CD14-positive monocyte (primary cell): ENCODE results near the gene NAA35. TPM values are rescaled to one million over a fixed set of nuclear protein-coding genes. Genes with fewer than 3 reads are reported as not detected.

Source experiments
- DNase-seq, 3 donors: peaks; one replicate each; pipeline ENCODE4 v3.0.0-alpha.2; 2011 to 2022
- H2AFZ ChIP-seq: 2 replicates; pipeline ENCODE4 v1.6.0; 2012; ENCODE audit warnings: mild to moderate bottlenecking, low read depth, low read length, inconsistent platforms; ENCODE audit not compliant: insufficient read depth, poor library complexity, severe bottlenecking
- H3K27ac ChIP-seq, 2 donors: 1 replicate in 1 of 2; 2 replicates in 1 of 2; pipeline ENCODE4 v1.5.1; 2012 to 2013; ENCODE audit warnings: low read length in 2 of 2, control low read depth in 1 of 2, inconsistent platforms in 1 of 2, low read depth in 1 of 2, mild to moderate bottlenecking in 1 of 2
- H3K27me3 ChIP-seq, 2 donors: one replicate each; pipeline versions ENCODE4 v1.6.0 to v1.6.1; 2011 to 2013; ENCODE audit warnings: low read length in 2 of 2; ENCODE audit not compliant: control insufficient read depth in 2 of 2, insufficient read depth in 2 of 2
- H3K36me3 ChIP-seq, 2 donors: replicated peaks in 1 of 2; 1 replicate in 1 of 2; 2 replicates in 1 of 2; pipeline versions ENCODE4 v1.5.1 to v1.6.1; 2012 to 2013; ENCODE audit warnings: low read length in 2 of 2, control low read depth in 1 of 2, inconsistent platforms in 1 of 2, mild to moderate bottlenecking in 1 of 2; ENCODE audit not compliant: insufficient read depth in 2 of 2, control insufficient read depth in 1 of 2
- H3K4me1 ChIP-seq, 2 donors: 1 replicate in 1 of 2; 2 replicates in 1 of 2; pipeline versions ENCODE4 v1.5.1 to v1.6.1; 2012 to 2013; ENCODE audit warnings: low read length in 2 of 2, control low read depth in 1 of 2, inconsistent platforms in 1 of 2, mild to moderate bottlenecking in 1 of 2, moderate library complexity in 1 of 2; ENCODE audit not compliant: insufficient read depth in 2 of 2, control insufficient read depth in 1 of 2
- H3K4me2 ChIP-seq: replicated peaks from 2 replicates; pipeline ENCODE3; 2012; ENCODE audit warnings: low read length, moderate library complexity, mild to moderate bottlenecking; ENCODE audit not compliant: poor library complexity, severe bottlenecking; ENCODE audit errors: extremely low read depth
- H3K4me3 ChIP-seq, 3 experiments: fragments of 200-600 bp in 1 of 3; sonication (generic) in 1 of 3; replicated peaks in 1 of 3; 1 replicate in 2 of 3; 2 replicates in 1 of 3; pipeline ENCODE4 v1.5.1; 2011 to 2013; ENCODE audit warnings: low read length in 3 of 3, mild to moderate bottlenecking in 3 of 3, control low read depth in 2 of 3, low read depth in 2 of 3, inconsistent platforms in 1 of 3, moderate library complexity in 1 of 3
- H3K79me2 ChIP-seq: 2 replicates; pipeline ENCODE4 v1.6.0; 2012; ENCODE audit warnings: mild to moderate bottlenecking, control low read depth, inconsistent platforms, low read length, moderate library complexity; ENCODE audit not compliant: insufficient read depth
- H3K9ac ChIP-seq: 2 replicates; pipeline ENCODE4 v1.6.0; 2017; ENCODE audit warnings: low read length, mild to moderate bottlenecking; ENCODE audit not compliant: insufficient read depth, poor library complexity, severe bottlenecking
- H3K9me3 ChIP-seq, 2 donors: replicated peaks in 1 of 2; 1 replicate in 1 of 2; 2 replicates in 1 of 2; pipeline versions ENCODE4 v1.5.1 to v1.6.1; 2012 to 2013; ENCODE audit warnings: low read length in 2 of 2, control low read depth in 1 of 2; ENCODE audit not compliant: control insufficient read depth in 1 of 2, insufficient read depth in 1 of 2
- H4K20me1 ChIP-seq: 2 replicates; pipeline ENCODE4 v1.6.0; 2012; ENCODE audit warnings: mild to moderate bottlenecking, low read length, control low read depth, moderate library complexity; ENCODE audit not compliant: insufficient read depth
- H3K27ac Mint-ChIP-seq, 7 donors: one replicate each; pipeline ENCODE4 v1.8.0; 2020; ENCODE audit warnings: mild to moderate bottlenecking in 7 of 7, mixed read lengths in 7 of 7, moderate library complexity in 6 of 7, inconsistent platforms in 2 of 7
- H3K27me3 Mint-ChIP-seq, 3 donors: one replicate each; pipeline ENCODE4 v1.8.0; 2021 to 2022; ENCODE audit warnings: low read depth in 3 of 3, mild to moderate bottlenecking in 3 of 3, mixed read lengths in 3 of 3, moderate library complexity in 3 of 3, inconsistent platforms in 1 of 3
- H3K36me3 Mint-ChIP-seq, 2 donors: one replicate each; pipeline ENCODE4 v1.8.0; 2020; ENCODE audit warnings: mixed read lengths in 2 of 2, inconsistent platforms in 1 of 2, mild to moderate bottlenecking in 1 of 2
- H3K4me1 Mint-ChIP-seq: one replicate; pipeline ENCODE4 v1.8.0; 2020; ENCODE audit warnings: mild to moderate bottlenecking, mixed read lengths
- H3K4me3 Mint-ChIP-seq, 2 donors: one replicate each; pipeline ENCODE4 v1.8.0; 2020; ENCODE audit warnings: mild to moderate bottlenecking in 2 of 2, mixed read lengths in 2 of 2, moderate library complexity in 1 of 2
- H3K9me3 Mint-ChIP-seq, 7 donors: one replicate each; pipeline ENCODE4 v1.8.0; 2020 to 2022; ENCODE audit warnings: mixed read lengths in 7 of 7, mild to moderate bottlenecking in 6 of 7, moderate library complexity in 6 of 7, inconsistent platforms in 2 of 7
- CTCF ChIP-seq: fragments of 200-600 bp; IDR thresholded peaks from one replicate; pipeline ENCODE4 v1.8.0; 2022; ENCODE audit warnings: antibody characterized with exemption, mild to moderate bottlenecking
- WGBS: methylation state at CpG from one replicate; pipeline ENCODE4 v1.1.5; 2013; ENCODE audit warnings: missing lambda C conversion rate; ENCODE audit not compliant: insufficient coverage; 5-methylcytosine and 5-hydroxymethylcytosine counted together
- intact Hi-C, 2 donors: fragments of 100-400 bp; cut with micrococcal nuclease; formaldehyde crosslinking; loops; one replicate each; pipeline versions ENCODE4 v1.15.0 to v1.15.1; 2023
- polyA plus RNA-seq, 3 donors: library from polyadenylated mRNA; depleted of rRNA in 1 of 3; unstranded in 2 of 3; stranded (reverse) in 1 of 3; fragments of 300-500 nt in 2 of 3; fragments of >200 nt in 1 of 3; fragmentation: Illumina TruSeq in 2 of 3; gene quantifications; 1 replicate in 2 of 3; 2 replicates in 1 of 3; pipeline ENCODE4 v1.2.3, GENCODE V29; 2012 to 2021

NAA35 gene
- polyA plus RNA-seq, 3 donors: 4.4 to 8.7 (median 5.6) TPM

- H3K4me3 ChIP-seq: no peak overlapping the region
- no peaks in the 10 kb centered on the region for H3K9me3 ChIP-seq
- H3K27me3 Mint-ChIP-seq: peaks cover 0 to 2% (median 1%) of the 10 kb centered on the region in 3 donors
- H4K20me1 ChIP-seq: no peaks in the 10 kb centered on the region
- no peak overlapping the region for H3K27ac ChIP-seq
- H3K27me3 ChIP-seq: no peaks in the 10 kb centered on the region
- H2AFZ ChIP-seq: no peak overlapping the region
- H3K4me1 Mint-ChIP-seq: peaks cover 10% of the 10 kb centered on the region
- H3K4me3 Mint-ChIP-seq: no peak overlapping the region
- no peak overlapping the region for H3K9ac ChIP-seq
- DNase-seq: no peak
- no peaks in the 10 kb centered on the region for H3K79me2 ChIP-seq
- peaks cover 4 to 6% of the 10 kb centered on the region in 2 donors for H3K4me1 ChIP-seq
- peaks cover 0 to 4% (median 0%) of the 10 kb centered on the region in 7 donors for H3K9me3 Mint-ChIP-seq
- intact Hi-C loops: no loop called here
- H3K27ac Mint-ChIP-seq: peak overlapping the region in 1 of 7 donors; percentile 28
- TF ChIP-seq CTCF: no peak
- H3K4me2 ChIP-seq: no peak overlapping the region
- no peaks in the 10 kb centered on the region for H3K36me3 Mint-ChIP-seq
- no peaks in the 10 kb centered on the region for H3K36me3 ChIP-seq
- 100% methylated on average over 1 of the region's 6 CpGs for WGBS
These were observed 42.6 kb upstream of the NAA35 start for GRCh38 chr9:85898332-85898731.

DNA sequence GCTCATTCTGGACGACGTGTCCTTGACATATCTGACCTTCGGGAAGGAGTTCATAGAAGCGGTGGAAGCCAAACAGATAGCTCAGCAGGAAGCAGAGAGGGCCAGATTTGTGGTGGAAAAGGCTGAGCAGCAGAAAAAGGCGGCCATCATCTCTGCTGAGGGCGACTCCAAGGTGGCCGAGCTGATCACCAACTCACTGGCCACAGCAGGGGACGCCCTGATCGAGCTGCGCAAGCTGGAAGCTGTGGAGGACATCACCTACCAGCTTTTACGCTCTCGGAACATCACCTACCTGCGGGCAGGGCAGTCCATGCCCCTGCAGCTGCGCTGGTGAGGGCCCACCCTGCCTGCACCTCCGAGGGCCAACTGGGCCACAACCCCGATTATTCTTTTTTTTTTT lies 41.6 kb upstream of the NAA35 start:
- Histone ChIP-seq H3K4me2 (no peak overlapping the region), H3K4me1 (peaks cover 4 to 6% of the 10 kb centered on the region in 2 donors), H3K4me3 (no peak overlapping the region), H3K36me3 (no peaks in the 10 kb centered on the region), H4K20me1 (no peaks in the 10 kb centered on the region), H3K9ac (no peak overlapping the region), H3K27me3 (no peaks in the 10 kb centered on the region), H3K27ac (no peak overlapping the region), H3K9me3 (no peaks in the 10 kb centered on the region), H3K79me2 (no peaks in the 10 kb centered on the region), H2AFZ (no peak overlapping the region)
- Mint-ChIP-seq H3K4me1 (peaks cover 10% of the 10 kb centered on the region), H3K4me3 (no peak overlapping the region), H3K9me3 (peaks cover 0 to 4% (median 0%) of the 10 kb centered on the region in 7 donors), H3K27me3 (peaks cover 0 to 2% (median 1%) of the 10 kb centered on the region in 3 donors), H3K27ac (no peak overlapping the region), H3K36me3 (no peaks in the 10 kb centered on the region)
- 99% methylated on average over 7 of the region's 16 CpGs for WGBS
- intact Hi-C loops: no loop called here
- no peak for TF ChIP-seq CTCF
- no peak for DNase-seq
